A549 (cell line): ENCODE measurements around the gene C2CD5.
"Not testable (repeated sequence)": the region's sequence is repeated elsewhere in the genome, so short reads cannot be mapped to it uniquely, and the experiment has no call there.

ENCODE experiments used
- CTCF ChIP-seq: fragments of >200 bp; sonication (Bioruptor Twin); formaldehyde crosslinking; IDR thresholded peaks from 3 replicates; pipeline ENCODE4 v1.5.1; 2016
- JUN ChIP-seq, 2 experiments: fragments of >200 bp; sonication (Bioruptor Twin); formaldehyde crosslinking; IDR thresholded peaks; 2 replicates in 1 of 2; 3 replicates in 1 of 2; pipeline ENCODE4 v1.6.1; 2016 to 2017
- POLR2A ChIP-seq: IDR thresholded peaks from 2 replicates; pipeline ENCODE4 v1.6.1; 2012; ENCODE audit warnings: mild to moderate bottlenecking, low read length

GRCh38 chr12:22554750-22555149 lies 10.4 kb upstream of the C2CD5 start:
- TF ChIP-seq CTCF; POLR2A; JUN (IDR thresholded peaks at IDR 0.05): not testable (repeated sequence)
